Measurements from ENCODE around the gene MLPH. TPM values are rescaled to one million over a fixed set of nuclear protein-coding genes. Genes with fewer than 3 reads are reported as not detected.
A peak's percentile ranks its signal among the peaks of the same experiment; 100 is the strongest.

The MLPH gene
- total and polyA plus RNA-seq, 5 donors = 57.8 to 189 (median 138) TPM

GRCh38 chr2:237498341-237498740, 11.3 kb downstream of the MLPH start:
- no peaks in the 10 kb centered on the region for H3K9me3 ChIP-seq (ENCODE audit: control insufficient read depth, low read length)
- no peak overlapping the region for H3K27ac ChIP-seq (ENCODE audit: low read length)
- intact Hi-C loops (cut with DNase I) = no loop called here
- H3K4me1 ChIP-seq (ENCODE audit: control insufficient read depth, insufficient read depth, low read length) = no peaks in the 10 kb centered on the region
- no peaks in the 10 kb centered on the region for H3K27me3 ChIP-seq (ENCODE audit: control insufficient read depth, insufficient read depth)
- DNase-seq = no peak
- 64% methylated on average over 11 of the region's 11 CpGs for WGBS
- H3K4me3 ChIP-seq (ENCODE audit: low read length) = no peak overlapping the region
- no peak for ATAC-seq

GRCh38 chr2:237500681-237501424, 13.8 kb downstream of the MLPH start:
- H3K9me3 ChIP-seq (ENCODE audit: control insufficient read depth, low read length) = no peaks in the 10 kb centered on the region
- H3K4me3 ChIP-seq (ENCODE audit: low read length) = no peak overlapping the region
- peak in 1 of 2 donors; percentile 48 for ATAC-seq
- no peaks in the 10 kb centered on the region for H3K4me1 ChIP-seq (ENCODE audit: control insufficient read depth, insufficient read depth, low read length)
- DNase-seq = no peak
- intact Hi-C loops (cut with DNase I) = no loop called here
- H3K27me3 ChIP-seq (ENCODE audit: control insufficient read depth, insufficient read depth) = no peaks in the 10 kb centered on the region
- H3K27ac ChIP-seq (ENCODE audit: low read length) = no peak overlapping the region
- 51% methylated on average over 13 of the region's 13 CpGs for WGBS

DNA sequence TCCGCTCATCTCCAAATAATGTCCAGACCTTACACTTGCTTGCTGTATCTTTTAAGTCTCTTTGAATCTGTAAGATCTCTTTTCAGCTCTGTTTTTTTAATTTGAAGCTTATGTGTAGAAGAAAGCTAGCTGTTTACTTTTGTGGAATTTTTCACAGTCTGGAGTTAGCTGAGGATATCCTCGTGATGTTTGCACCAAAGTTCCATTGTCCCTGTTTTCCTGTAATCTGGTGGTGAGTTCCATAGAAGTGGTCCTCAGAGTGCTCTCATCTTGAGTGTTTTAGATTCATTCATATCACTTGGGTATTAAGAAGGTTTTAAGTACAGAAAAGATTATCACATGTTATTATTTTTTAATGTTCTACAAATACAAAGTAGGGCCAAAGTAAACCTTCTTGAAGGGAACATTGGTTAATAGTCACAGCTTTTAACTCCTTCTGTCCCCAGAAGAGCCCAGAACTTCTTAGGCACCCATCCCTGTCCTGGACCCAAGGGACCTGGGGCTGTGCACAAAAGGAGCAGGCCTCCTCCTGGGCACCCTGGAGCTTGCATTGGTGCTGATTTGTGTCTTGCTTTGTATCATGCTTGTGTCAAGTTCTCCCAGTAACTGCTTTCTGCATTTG, 15.0 kb downstream of the MLPH start:
- no peak overlapping the region for H3K27ac ChIP-seq (ENCODE audit: low read length)
- no peak overlapping the region for H3K4me3 ChIP-seq (ENCODE audit: low read length)
- no peaks in the 10 kb centered on the region for H3K4me1 ChIP-seq (ENCODE audit: control insufficient read depth, insufficient read depth, low read length)
- no peaks in the 10 kb centered on the region for H3K27me3 ChIP-seq (ENCODE audit: control insufficient read depth, insufficient read depth)
- 62% methylated on average over 2 of the region's 2 CpGs for WGBS
- DNase-seq = no peak
- no peaks in the 10 kb centered on the region for H3K9me3 ChIP-seq (ENCODE audit: control insufficient read depth, low read length)
- no peak for ATAC-seq
- intact Hi-C loops (cut with DNase I) = no loop called here

- intact Hi-C loops (cut with DNase I) = no loop called here
- Histone ChIP-seq H3K27ac (ENCODE audit: low read length) (no peak overlapping the region), H3K9me3 (ENCODE audit: control insufficient read depth, low read length) (no peaks in the 10 kb centered on the region), H3K4me3 (ENCODE audit: low read length) (no peak overlapping the region), H3K27me3 (ENCODE audit: control insufficient read depth, insufficient read depth) (no peaks in the 10 kb centered on the region), H3K4me1 (ENCODE audit: control insufficient read depth, insufficient read depth, low read length) (no peaks in the 10 kb centered on the region)
- DNase-seq = no peak
- 92% methylated on average over 16 of the region's 16 CpGs for WGBS
- no peak for ATAC-seq
These were observed 16.1 kb downstream of the MLPH start for GRCh38 chr2:237503201-237503600.

DNA sequence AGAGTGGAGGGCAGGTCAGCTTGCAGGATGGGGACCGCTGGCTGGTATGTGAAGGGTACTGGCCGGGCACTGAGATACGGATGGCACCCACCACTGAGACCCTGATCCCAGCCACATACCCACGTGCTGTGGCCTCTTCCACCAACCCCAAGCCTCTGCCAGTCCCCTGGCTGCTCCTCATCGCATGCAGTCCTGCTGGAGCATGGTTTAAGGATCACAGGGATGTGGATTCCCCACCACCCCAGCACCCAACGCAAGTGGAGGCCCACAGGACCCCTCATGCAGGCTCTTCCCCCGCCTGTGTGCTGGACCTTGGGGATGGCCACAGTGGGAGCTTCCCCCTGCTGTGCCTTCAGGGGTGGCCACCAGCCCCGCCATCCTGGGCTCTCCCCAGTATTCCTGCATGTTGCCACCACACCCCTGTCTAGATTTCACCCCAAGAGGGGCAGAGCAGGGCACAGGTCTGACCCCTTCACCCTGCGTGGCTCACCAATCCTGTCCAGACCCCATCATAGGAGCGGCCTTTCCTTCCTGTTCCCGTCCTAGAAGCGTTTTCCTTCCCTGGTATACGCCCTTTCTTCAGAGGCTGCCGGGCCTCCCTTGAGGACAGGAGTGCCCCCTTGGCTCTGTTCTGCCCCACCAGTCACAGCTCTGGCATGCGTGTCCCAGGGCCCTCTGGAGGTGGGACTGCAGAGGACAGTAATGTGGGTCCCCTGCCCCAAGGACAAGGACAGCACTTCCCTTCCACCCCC, 18.3 kb downstream of the MLPH start:
- DNase-seq (no peak), ATAC-seq (peak in 1 of 2 donors; percentile 27)
- H3K27ac ChIP-seq (ENCODE audit: low read length) = no peak overlapping the region
- WGBS = 86% methylated on average over 15 of the region's 15 CpGs
- H3K4me3 ChIP-seq (ENCODE audit: low read length) = no peak overlapping the region
- H3K4me1 ChIP-seq (ENCODE audit: control insufficient read depth, insufficient read depth, low read length) = peaks cover 5% of the 10 kb centered on the region
- H3K9me3 ChIP-seq (ENCODE audit: control insufficient read depth, low read length) = no peaks in the 10 kb centered on the region
- intact Hi-C loops (cut with DNase I) = no loop called here
- H3K27me3 ChIP-seq (ENCODE audit: control insufficient read depth, insufficient read depth) = no peaks in the 10 kb centered on the region

- DNase-seq (no peak), ATAC-seq (no peak)
- Histone ChIP-seq H3K4me3 (ENCODE audit: low read length) (no peak overlapping the region), H3K27me3 (ENCODE audit: control insufficient read depth, insufficient read depth) (no peaks in the 10 kb centered on the region), H3K27ac (ENCODE audit: low read length) (no peak overlapping the region), H3K4me1 (ENCODE audit: control insufficient read depth, insufficient read depth, low read length) (peaks cover 5% of the 10 kb centered on the region), H3K9me3 (ENCODE audit: control insufficient read depth, low read length) (no peaks in the 10 kb centered on the region)
- WGBS = 80% methylated on average over 7 of the region's 7 CpGs
- intact Hi-C loops (cut with DNase I) = no loop called here
These were observed 20.5 kb downstream of the MLPH start for GRCh38 chr2:237507512-237507911.

GRCh38 chr2:237508361-237508760, 21.3 kb downstream of the MLPH start:
- WGBS = 89% methylated on average over 4 of the region's 4 CpGs
- DNase-seq (no peak), ATAC-seq (no peak)
- intact Hi-C loops (cut with DNase I) = no loop called here
- Histone ChIP-seq H3K4me1 (ENCODE audit: control insufficient read depth, insufficient read depth, low read length) (peaks cover 5% of the 10 kb centered on the region), H3K27ac (ENCODE audit: low read length) (no peak overlapping the region), H3K9me3 (ENCODE audit: control insufficient read depth, low read length) (no peaks in the 10 kb centered on the region), H3K27me3 (ENCODE audit: control insufficient read depth, insufficient read depth) (no peaks in the 10 kb centered on the region), H3K4me3 (ENCODE audit: low read length) (no peak overlapping the region)

GRCh38 chr2:237509151-237509550, 22.1 kb downstream of the MLPH start:
- DNase-seq (no peak), ATAC-seq (no peak)
- 61% methylated on average over 2 of the region's 2 CpGs for WGBS
- intact Hi-C loops (cut with DNase I) = no loop called here
- Histone ChIP-seq H3K4me1 (ENCODE audit: control insufficient read depth, insufficient read depth, low read length) (peaks cover 5% of the 10 kb centered on the region), H3K9me3 (ENCODE audit: control insufficient read depth, low read length) (no peaks in the 10 kb centered on the region), H3K4me3 (ENCODE audit: low read length) (no peak overlapping the region), H3K27me3 (ENCODE audit: control insufficient read depth, insufficient read depth) (no peaks in the 10 kb centered on the region), H3K27ac (ENCODE audit: low read length) (peak overlapping the region; percentile 1)

DNA sequence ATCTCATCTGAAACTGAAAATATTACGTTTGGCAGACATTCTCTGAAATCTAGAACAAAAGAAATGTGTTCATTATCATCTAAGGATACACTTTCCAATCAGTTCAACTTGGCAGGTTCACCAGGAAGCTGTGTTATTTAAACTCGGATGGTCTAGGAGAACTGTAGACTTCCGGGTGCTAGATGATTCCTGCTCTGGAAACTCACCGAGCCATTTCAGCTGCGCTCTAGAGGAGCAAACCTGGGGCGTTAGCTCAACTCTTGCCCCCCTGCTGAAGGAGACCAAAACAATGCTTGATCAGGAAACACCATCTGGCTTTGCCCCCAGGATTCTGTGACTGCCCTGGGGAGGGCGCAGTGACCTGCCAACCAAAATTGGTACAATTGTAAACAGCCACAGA, 22.9 kb downstream of the MLPH start:
- intact Hi-C loops (cut with DNase I) = loop anchor here in 3 of 4 donors (2.0 to 10.0 kb wide), 3 partner anchors 62 to 235 kb away; no protein-coding TSS in a partner anchor
- Histone ChIP-seq H3K27me3 (ENCODE audit: control insufficient read depth, insufficient read depth) (no peaks in the 10 kb centered on the region), H3K4me1 (ENCODE audit: control insufficient read depth, insufficient read depth, low read length) (peaks cover 5% of the 10 kb centered on the region), H3K9me3 (ENCODE audit: control insufficient read depth, low read length) (no peaks in the 10 kb centered on the region), H3K4me3 (ENCODE audit: low read length) (no peak overlapping the region), H3K27ac (ENCODE audit: low read length) (no peak overlapping the region)
- ATAC-seq = peak; percentile 32 to 66
- WGBS = 48% methylated on average over 7 of the region's 7 CpGs
- no peak for DNase-seq

DNA sequence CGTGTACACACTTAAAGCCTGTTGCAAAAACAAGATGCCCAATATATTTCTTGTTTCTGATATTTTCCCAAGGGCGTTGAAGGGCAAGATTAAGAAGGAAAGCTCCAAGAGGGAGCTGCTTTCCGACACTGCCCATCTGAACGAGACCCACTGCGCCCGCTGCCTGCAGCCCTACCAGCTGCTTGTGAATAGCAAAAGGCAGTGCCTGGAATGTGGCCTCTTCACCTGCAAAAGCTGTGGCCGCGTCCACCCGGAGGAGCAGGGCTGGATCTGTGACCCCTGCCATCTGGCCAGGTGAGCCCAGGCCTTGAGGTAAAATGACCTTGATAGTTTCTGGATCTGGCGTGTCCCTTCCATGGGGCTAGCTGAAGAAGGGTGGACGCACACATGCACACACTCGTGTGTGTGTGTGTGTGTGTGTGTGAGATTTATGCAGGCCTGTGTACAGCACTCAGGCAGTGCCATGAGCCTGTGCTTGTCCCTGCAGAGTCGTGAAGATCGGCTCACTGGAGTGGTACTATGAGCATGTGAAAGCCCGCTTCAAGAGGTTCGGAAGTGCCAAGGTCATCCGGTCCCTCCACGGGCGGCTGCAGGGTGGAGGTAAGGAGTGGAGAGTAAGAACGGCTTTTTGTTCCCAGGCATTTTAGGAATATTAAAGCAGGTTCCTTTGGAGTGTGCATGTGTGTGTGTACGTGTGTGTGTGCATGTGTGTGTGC, 23.6 kb downstream of the MLPH start:
- Histone ChIP-seq H3K4me1 (ENCODE audit: control insufficient read depth, insufficient read depth, low read length) (peaks cover 6% of the 10 kb centered on the region), H3K27ac (ENCODE audit: low read length) (no peak overlapping the region)
- peak in 1 of 2 donors; percentile 19 for ATAC-seq

More for the DNA sequence above, 23.6 kb downstream of the MLPH start:
- H3K9me3 ChIP-seq (ENCODE audit: control insufficient read depth, low read length) = no peaks in the 10 kb centered on the region
- WGBS = 81% methylated on average over 21 of the region's 21 CpGs
- DNase-seq = no peak
- intact Hi-C loops (cut with DNase I) = loop anchor here in 3 of 4 donors (2.0 to 10.0 kb wide), 3 partner anchors 62 to 234 kb away; no protein-coding TSS in a partner anchor
- H3K27me3 ChIP-seq (ENCODE audit: control insufficient read depth, insufficient read depth) = no peaks in the 10 kb centered on the region
- no peak overlapping the region for H3K4me3 ChIP-seq (ENCODE audit: low read length)

Measured in right cardiac atrium (tissue), 5 donors.